GM23338 (cell line): ENCODE results near the gene MRPL23. TPM values are rescaled to one million over a fixed set of nuclear protein-coding genes. Genes with fewer than 3 reads are reported as not detected.

Source experiments
- ATAC-seq: fragments of 200-7000 bp; cut with Tn5 transposase; 3 replicates; pipeline ENCODE4 v1.9.1; 2020
- DNase-seq: peaks from one replicate; pipeline ENCODE4 v3.0.0-alpha.2; 2015; ENCODE audit warnings: low spot score
- H2AFZ ChIP-seq: fragments of 200-600 bp; sonication (generic); 2 replicates; pipeline ENCODE4 v1.8.0; 2016; ENCODE audit warnings: antibody characterized with exemption, mild to moderate bottlenecking, moderate library complexity
- H3F3A ChIP-seq: fragments of 200-600 bp; sonication (generic); replicated peaks from 2 replicates; pipeline ENCODE4 v1.8.0; 2017; ENCODE audit warnings: antibody characterized with exemption, mixed run types, low read depth
- H3K27ac ChIP-seq: fragments of 200-600 bp; sonication (generic); 2 replicates; pipeline ENCODE4 v1.6.1; 2016; ENCODE audit warnings: low read depth
- H3K27me3 ChIP-seq: fragments of 200-600 bp; sonication (generic); 2 replicates; pipeline ENCODE4 v1.8.0; 2016; ENCODE audit warnings: mild to moderate bottlenecking, mixed run types, moderate library complexity; ENCODE audit not compliant: insufficient read depth
- H3K36me3 ChIP-seq: fragments of 200-600 bp; sonication (generic); 2 replicates; pipeline ENCODE4 v1.8.0; 2016; ENCODE audit warnings: mild to moderate bottlenecking; ENCODE audit not compliant: insufficient read depth
- H3K4me1 ChIP-seq: fragments of 200-600 bp; sonication (generic); 2 replicates; pipeline ENCODE4 v1.8.0; 2016; ENCODE audit warnings: mild to moderate bottlenecking, moderate library complexity; ENCODE audit not compliant: insufficient read depth
- H3K4me2 ChIP-seq: fragments of 200-600 bp; sonication (generic); 2 replicates; pipeline ENCODE4 v1.7.1; 2017; ENCODE audit warnings: mixed run types
- H3K4me3 ChIP-seq: fragments of 200-600 bp; sonication (generic); 2 replicates; pipeline ENCODE4 v1.6.1; 2016; ENCODE audit warnings: mixed run types
- H3K79me2 ChIP-seq: fragments of 200-600 bp; sonication (generic); replicated peaks from 2 replicates; pipeline ENCODE4 v1.8.0; 2017; ENCODE audit warnings: mild to moderate bottlenecking; ENCODE audit not compliant: insufficient read depth
- H3K9me2 ChIP-seq: fragments of 200-600 bp; sonication (generic); 2 replicates; pipeline ENCODE4 v1.8.0; 2017; ENCODE audit not compliant: insufficient read depth
- H4K20me1 ChIP-seq: fragments of 200-600 bp; sonication (generic); replicated peaks from 2 replicates; pipeline ENCODE4 v1.8.0; 2017; ENCODE audit warnings: mild to moderate bottlenecking; ENCODE audit not compliant: insufficient read depth
- H3K27ac Mint-ChIP-seq: 2 replicates; pipeline ENCODE4 v1.8.0; 2020; ENCODE audit warnings: inconsistent platforms, mild to moderate bottlenecking, moderate library complexity, mixed read lengths
- H3K27me3 Mint-ChIP-seq: 3 replicates; pipeline ENCODE4 v1.8.0; 2022; ENCODE audit warnings: low read depth, mild to moderate bottlenecking, moderate library complexity, mixed read lengths, inconsistent platforms; ENCODE audit not compliant: insufficient read depth, poor library complexity
- H3K36me3 Mint-ChIP-seq: 3 replicates; pipeline ENCODE4 v1.8.0; 2021; ENCODE audit warnings: low read depth, mild to moderate bottlenecking, inconsistent platforms, moderate library complexity, mixed read lengths
- H3K4me1 Mint-ChIP-seq: 3 replicates; pipeline ENCODE4 v1.8.0; 2020; ENCODE audit warnings: mild to moderate bottlenecking, inconsistent platforms, mixed read lengths
- H3K4me3 Mint-ChIP-seq: 3 replicates; pipeline ENCODE4 v1.8.0; 2021; ENCODE audit warnings: moderate library complexity, mild to moderate bottlenecking, inconsistent platforms, mixed read lengths
- H3K9me3 Mint-ChIP-seq: 3 replicates; pipeline ENCODE4 v1.8.0; 2020; ENCODE audit warnings: moderate library complexity, mild to moderate bottlenecking, inconsistent platforms, mixed read lengths
- CREB1 ChIP-seq: fragments of 250-450 bp; sonication (Bioruptor Pico); IDR thresholded peaks from 2 replicates; pipeline ENCODE4 v1.5.0; 2020; ENCODE audit warnings: low read depth, mild to moderate bottlenecking, moderate library complexity
- EZH2 ChIP-seq: fragments of 200-600 bp; sonication (generic); IDR thresholded peaks from one replicate; pipeline ENCODE4 v1.8.0; 2017; ENCODE audit warnings: antibody characterized with exemption, mild to moderate bottlenecking, low read depth; ENCODE audit not compliant: unreplicated experiment
- EZH2phosphoT487 ChIP-seq: fragments of 200-600 bp; sonication (generic); IDR thresholded peaks from one replicate; pipeline ENCODE4 v1.8.1; 2018; ENCODE audit warnings: antibody characterized with exemption; ENCODE audit not compliant: unreplicated experiment
- JUNB ChIP-seq: IDR thresholded peaks from one replicate; pipeline ENCODE4 v1.6.1; 2016; ENCODE audit warnings: antibody characterized with exemption; ENCODE audit not compliant: unreplicated experiment
- NANOG ChIP-seq: IDR thresholded peaks from 2 replicates; pipeline ENCODE4 v1.6.1; 2016; ENCODE audit warnings: antibody characterized with exemption, borderline replicate concordance
- POLR2AphosphoS5 ChIP-seq: IDR thresholded peaks from 2 replicates; pipeline ENCODE4 v1.6.1; 2016; ENCODE audit warnings: antibody characterized with exemption, low read depth
- STAT1 ChIP-seq: IDR thresholded peaks from one replicate; pipeline ENCODE4 v1.6.1; 2016; ENCODE audit warnings: antibody characterized with exemption; ENCODE audit not compliant: unreplicated experiment
- ZNF114 ChIP-seq: fragments of 250-450 bp; sonication (Bioruptor Pico); IDR thresholded peaks from 2 replicates; pipeline ENCODE4 v1.5.0; 2020; ENCODE audit warnings: mild to moderate bottlenecking, moderate library complexity
- ZNF331 ChIP-seq: fragments of 250-450 bp; sonication (Bioruptor Pico); IDR thresholded peaks from 2 replicates; pipeline ENCODE4 v1.5.0; 2020; ENCODE audit warnings: low read depth, mild to moderate bottlenecking, moderate library complexity
- polyA plus RNA-seq: library from polyadenylated mRNA; unstranded; fragments of >200 nt; fragmentation: Nextera tagmentation; extraction: Ambion mirVana; gene quantifications from 2 replicates; pipeline ENCODE4 v1.2.1, GENCODE V29; 2016
- total RNA-seq: library from RNA; depleted of rRNA; stranded (reverse); fragments of >200 nt; shearing (Covaris generic); gene quantifications from 2 replicates; pipeline ENCODE4 v1.2.3, GENCODE V29; 2014
- TF ChIP-seq, protein P1 (sequence below): fragments of 250-450 bp; sonication (Bioruptor Pico); IDR thresholded peaks from 2 replicates; pipeline ENCODE4 v1.5.0; 2020; ENCODE audit warnings: mild to moderate bottlenecking, moderate library complexity
- TF ChIP-seq, protein P2 (sequence below): IDR thresholded peaks from 2 replicates; pipeline ENCODE4 v1.6.1; 2016; ENCODE audit warnings: antibody characterized with exemption
- TF ChIP-seq, protein P3 (sequence below): IDR thresholded peaks from one replicate; pipeline ENCODE4 v1.6.1; 2018; ENCODE audit warnings: antibody characterized with exemption; ENCODE audit not compliant: unreplicated experiment
- TF ChIP-seq, protein P4 (sequence below), 2 experiments: fragments of 200-600 bp in 1 of 2; sonication (generic) in 1 of 2; conservative IDR thresholded peaks; 2 replicates each; pipeline versions ENCODE4 v1.5.1 to v1.6.1; 2016 to 2017; ENCODE audit warnings: antibody characterized with exemption in 2 of 2, low read depth in 2 of 2, mild to moderate bottlenecking in 2 of 2, moderate library complexity in 1 of 2

The MRPL23 gene
- total and polyA plus RNA-seq, 2 experiments from 2014 or later: 84.7 to 91.5 TPM

DNA sequence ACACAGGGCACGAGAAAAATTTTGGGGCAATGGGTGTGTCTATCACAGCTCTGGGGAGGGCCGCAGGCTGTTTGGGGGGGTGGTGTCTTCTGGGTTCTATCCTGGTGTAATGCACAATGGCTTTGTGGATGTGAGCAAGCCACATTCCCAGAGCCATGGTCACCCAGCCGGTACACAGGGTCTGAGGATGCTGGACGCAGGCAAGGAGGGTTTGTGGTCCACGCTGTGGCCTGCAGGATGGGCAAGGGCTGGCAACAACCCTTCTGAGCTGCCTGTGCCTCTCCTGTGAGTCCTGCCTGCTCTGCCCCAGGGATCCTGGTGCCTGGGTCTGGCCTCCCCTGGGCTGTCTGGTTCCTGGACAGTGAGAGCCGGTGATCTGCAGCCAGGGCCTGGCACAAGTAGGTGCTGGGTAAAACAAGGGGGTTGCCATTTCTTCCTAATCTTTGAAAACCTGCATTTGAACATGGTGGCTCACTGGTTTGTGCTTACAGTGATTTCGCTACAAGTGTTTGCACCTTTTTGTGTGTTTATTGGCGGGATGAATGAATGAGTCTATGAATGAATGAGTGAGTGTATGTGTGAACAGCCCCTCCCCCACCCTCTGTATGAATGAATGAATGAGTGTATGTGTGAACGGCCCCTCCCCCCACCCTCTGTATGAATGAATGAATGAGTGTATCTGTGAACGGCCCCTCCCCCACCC is 4.4 kb upstream of the MRPL23 start:
- Histone ChIP-seq H3K27ac (no peak overlapping the region), H3K4me2 (no peak overlapping the region), H2AFZ (0 out of 2 replicates have a peak overlapping the region, but pooled peaks have one; percentile 7), H4K20me1 (no peaks in the 10 kb centered on the region), H3K4me3 (no peak overlapping the region), H3K27me3 (no peaks in the 10 kb centered on the region), H3K79me2 (no peaks in the 10 kb centered on the region), H3F3A (no peaks in the 10 kb centered on the region), H3K4me1 (no peaks in the 10 kb centered on the region), H3K9me2 (no peaks in the 10 kb centered on the region), H3K36me3 (no peaks in the 10 kb centered on the region)
- ATAC-seq (no peak), DNase-seq (no peak)
- TF ChIP-seq, protein P1, sequence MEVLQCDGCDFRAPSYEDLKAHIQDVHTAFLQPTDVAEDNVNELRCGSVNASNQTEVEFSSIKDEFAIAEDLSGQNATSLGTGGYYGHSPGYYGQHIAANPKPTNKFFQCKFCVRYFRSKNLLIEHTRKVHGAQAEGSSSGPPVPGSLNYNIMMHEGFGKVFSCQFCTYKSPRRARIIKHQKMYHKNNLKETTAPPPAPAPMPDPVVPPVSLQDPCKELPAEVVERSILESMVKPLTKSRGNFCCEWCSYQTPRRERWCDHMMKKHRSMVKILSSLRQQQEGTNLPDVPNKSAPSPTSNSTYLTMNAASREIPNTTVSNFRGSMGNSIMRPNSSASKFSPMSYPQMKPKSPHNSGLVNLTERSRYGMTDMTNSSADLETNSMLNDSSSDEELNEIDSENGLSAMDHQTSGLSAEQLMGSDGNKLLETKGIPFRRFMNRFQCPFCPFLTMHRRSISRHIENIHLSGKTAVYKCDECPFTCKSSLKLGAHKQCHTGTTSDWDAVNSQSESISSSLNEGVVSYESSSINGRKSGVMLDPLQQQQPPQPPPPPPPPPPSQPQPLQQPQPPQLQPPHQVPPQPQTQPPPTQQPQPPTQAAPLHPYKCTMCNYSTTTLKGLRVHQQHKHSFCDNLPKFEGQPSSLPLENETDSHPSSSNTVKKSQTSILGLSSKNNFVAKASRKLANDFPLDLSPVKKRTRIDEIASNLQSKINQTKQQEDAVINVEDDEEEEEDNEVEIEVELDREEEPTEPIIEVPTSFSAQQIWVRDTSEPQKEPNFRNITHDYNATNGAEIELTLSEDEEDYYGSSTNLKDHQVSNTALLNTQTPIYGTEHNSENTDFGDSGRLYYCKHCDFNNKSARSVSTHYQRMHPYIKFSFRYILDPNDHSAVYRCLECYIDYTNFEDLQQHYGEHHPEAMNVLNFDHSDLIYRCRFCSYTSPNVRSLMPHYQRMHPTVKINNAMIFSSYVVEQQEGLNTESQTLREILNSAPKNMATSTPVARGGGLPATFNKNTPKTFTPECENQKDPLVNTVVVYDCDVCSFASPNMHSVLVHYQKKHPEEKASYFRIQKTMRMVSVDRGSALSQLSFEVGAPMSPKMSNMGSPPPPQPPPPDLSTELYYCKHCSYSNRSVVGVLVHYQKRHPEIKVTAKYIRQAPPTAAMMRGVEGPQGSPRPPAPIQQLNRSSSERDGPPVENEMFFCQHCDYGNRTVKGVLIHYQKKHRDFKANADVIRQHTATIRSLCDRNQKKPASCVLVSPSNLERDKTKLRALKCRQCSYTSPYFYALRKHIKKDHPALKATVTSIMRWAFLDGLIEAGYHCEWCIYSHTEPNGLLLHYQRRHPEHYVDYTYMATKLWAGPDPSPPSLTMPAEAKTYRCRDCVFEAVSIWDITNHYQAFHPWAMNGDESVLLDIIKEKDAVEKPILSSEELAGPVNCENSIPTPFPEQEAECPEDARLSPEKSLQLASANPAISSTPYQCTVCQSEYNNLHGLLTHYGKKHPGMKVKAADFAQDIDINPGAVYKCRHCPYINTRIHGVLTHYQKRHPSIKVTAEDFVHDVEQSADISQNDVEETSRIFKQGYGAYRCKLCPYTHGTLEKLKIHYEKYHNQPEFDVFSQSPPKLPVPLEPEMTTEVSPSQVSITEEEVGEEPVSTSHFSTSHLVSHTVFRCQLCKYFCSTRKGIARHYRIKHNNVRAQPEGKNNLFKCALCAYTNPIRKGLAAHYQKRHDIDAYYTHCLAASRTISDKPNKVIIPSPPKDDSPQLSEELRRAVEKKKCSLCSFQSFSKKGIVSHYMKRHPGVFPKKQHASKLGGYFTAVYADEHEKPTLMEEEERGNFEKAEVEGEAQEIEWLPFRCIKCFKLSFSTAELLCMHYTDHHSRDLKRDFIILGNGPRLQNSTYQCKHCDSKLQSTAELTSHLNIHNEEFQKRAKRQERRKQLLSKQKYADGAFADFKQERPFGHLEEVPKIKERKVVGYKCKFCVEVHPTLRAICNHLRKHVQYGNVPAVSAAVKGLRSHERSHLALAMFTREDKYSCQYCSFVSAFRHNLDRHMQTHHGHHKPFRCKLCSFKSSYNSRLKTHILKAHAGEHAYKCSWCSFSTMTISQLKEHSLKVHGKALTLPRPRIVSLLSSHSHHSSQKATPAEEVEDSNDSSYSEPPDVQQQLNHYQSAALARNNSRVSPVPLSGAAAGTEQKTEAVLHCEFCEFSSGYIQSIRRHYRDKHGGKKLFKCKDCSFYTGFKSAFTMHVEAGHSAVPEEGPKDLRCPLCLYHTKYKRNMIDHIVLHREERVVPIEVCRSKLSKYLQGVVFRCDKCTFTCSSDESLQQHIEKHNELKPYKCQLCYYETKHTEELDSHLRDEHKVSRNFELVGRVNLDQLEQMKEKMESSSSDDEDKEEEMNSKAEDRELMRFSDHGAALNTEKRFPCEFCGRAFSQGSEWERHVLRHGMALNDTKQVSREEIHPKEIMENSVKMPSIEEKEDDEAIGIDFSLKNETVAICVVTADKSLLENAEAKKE (CRISPR knock-in tag): no peak
- TF ChIP-seq, protein P2, sequence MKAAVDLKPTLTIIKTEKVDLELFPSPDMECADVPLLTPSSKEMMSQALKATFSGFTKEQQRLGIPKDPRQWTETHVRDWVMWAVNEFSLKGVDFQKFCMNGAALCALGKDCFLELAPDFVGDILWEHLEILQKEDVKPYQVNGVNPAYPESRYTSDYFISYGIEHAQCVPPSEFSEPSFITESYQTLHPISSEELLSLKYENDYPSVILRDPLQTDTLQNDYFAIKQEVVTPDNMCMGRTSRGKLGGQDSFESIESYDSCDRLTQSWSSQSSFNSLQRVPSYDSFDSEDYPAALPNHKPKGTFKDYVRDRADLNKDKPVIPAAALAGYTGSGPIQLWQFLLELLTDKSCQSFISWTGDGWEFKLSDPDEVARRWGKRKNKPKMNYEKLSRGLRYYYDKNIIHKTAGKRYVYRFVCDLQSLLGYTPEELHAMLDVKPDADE: no peak
- TF ChIP-seq ZNF114 (CRISPR knock-in tag) (no peak), STAT1 (no peak), EZH2phosphoT487 (no peak), CREB1 (no peak), EZH2 (no peak), NANOG (no peak), ZNF331 (CRISPR knock-in tag) (no peak), JUNB (no peak), POLR2AphosphoS5 (no peak)
- TF ChIP-seq, protein P3, sequence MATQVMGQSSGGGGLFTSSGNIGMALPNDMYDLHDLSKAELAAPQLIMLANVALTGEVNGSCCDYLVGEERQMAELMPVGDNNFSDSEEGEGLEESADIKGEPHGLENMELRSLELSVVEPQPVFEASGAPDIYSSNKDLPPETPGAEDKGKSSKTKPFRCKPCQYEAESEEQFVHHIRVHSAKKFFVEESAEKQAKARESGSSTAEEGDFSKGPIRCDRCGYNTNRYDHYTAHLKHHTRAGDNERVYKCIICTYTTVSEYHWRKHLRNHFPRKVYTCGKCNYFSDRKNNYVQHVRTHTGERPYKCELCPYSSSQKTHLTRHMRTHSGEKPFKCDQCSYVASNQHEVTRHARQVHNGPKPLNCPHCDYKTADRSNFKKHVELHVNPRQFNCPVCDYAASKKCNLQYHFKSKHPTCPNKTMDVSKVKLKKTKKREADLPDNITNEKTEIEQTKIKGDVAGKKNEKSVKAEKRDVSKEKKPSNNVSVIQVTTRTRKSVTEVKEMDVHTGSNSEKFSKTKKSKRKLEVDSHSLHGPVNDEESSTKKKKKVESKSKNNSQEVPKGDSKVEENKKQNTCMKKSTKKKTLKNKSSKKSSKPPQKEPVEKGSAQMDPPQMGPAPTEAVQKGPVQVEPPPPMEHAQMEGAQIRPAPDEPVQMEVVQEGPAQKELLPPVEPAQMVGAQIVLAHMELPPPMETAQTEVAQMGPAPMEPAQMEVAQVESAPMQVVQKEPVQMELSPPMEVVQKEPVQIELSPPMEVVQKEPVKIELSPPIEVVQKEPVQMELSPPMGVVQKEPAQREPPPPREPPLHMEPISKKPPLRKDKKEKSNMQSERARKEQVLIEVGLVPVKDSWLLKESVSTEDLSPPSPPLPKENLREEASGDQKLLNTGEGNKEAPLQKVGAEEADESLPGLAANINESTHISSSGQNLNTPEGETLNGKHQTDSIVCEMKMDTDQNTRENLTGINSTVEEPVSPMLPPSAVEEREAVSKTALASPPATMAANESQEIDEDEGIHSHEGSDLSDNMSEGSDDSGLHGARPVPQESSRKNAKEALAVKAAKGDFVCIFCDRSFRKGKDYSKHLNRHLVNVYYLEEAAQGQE: no peak
- TF ChIP-seq, protein P4, sequence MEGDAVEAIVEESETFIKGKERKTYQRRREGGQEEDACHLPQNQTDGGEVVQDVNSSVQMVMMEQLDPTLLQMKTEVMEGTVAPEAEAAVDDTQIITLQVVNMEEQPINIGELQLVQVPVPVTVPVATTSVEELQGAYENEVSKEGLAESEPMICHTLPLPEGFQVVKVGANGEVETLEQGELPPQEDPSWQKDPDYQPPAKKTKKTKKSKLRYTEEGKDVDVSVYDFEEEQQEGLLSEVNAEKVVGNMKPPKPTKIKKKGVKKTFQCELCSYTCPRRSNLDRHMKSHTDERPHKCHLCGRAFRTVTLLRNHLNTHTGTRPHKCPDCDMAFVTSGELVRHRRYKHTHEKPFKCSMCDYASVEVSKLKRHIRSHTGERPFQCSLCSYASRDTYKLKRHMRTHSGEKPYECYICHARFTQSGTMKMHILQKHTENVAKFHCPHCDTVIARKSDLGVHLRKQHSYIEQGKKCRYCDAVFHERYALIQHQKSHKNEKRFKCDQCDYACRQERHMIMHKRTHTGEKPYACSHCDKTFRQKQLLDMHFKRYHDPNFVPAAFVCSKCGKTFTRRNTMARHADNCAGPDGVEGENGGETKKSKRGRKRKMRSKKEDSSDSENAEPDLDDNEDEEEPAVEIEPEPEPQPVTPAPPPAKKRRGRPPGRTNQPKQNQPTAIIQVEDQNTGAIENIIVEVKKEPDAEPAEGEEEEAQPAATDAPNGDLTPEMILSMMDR (conservative IDR thresholded peaks at IDR 0.05; ENCODE audit: low read depth in 2 of 2): no peak
- peaks cover 6% of the 10 kb centered on the region for H3K4me1 Mint-ChIP-seq
- no peak overlapping the region for H3K4me3 Mint-ChIP-seq
- H3K27me3 Mint-ChIP-seq: peaks cover 12% of the 10 kb centered on the region
- H3K36me3 Mint-ChIP-seq: no peaks in the 10 kb centered on the region
- no peak overlapping the region for H3K27ac Mint-ChIP-seq
- no peaks in the 10 kb centered on the region for H3K9me3 Mint-ChIP-seq
